Ishikawa (cell line): ENCODE measurements around the gene TBCC.

ENCODE experiments used
- FOXM1 ChIP-seq: IDR thresholded peaks from 2 replicates; pipeline ENCODE4 v1.6.1; 2012; ENCODE audit warnings: low read depth, borderline replicate concordance
- TAF1 ChIP-seq: IDR thresholded peaks from 2 replicates; pipeline ENCODE4 v1.6.1; 2012; ENCODE audit warnings: low read depth, mild to moderate bottlenecking
- TEAD4 ChIP-seq: IDR thresholded peaks from 2 replicates; pipeline ENCODE4 v1.6.1; 2012
- YY1 ChIP-seq: IDR thresholded peaks from 2 replicates; pipeline ENCODE4 v1.6.1; 2012; ENCODE audit warnings: low read depth
- TF ChIP-seq, protein P1 (sequence below): IDR thresholded peaks from 2 replicates; pipeline ENCODE4 v1.6.1; 2012; ENCODE audit warnings: low read depth, mild to moderate bottlenecking

DNA sequence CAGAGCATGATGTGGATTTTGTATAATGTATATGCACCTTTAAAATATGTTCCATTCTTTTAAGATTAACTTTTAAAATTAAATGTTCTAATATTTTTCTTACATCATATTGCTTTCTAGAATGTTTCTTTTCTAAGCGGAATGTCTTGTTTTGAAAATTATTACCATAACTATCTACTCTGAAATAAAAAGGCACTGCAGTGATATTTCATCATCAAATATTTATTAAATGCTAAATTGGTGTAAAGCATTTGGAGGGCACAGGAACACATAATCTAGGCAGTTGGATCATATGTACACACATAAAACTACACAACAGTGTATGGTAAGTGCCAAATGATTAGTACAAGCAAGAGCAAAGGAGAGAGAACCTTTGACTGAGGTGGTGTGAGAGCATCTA is 49.7 kb upstream of the TBCC start:
- TF ChIP-seq, protein P1, sequence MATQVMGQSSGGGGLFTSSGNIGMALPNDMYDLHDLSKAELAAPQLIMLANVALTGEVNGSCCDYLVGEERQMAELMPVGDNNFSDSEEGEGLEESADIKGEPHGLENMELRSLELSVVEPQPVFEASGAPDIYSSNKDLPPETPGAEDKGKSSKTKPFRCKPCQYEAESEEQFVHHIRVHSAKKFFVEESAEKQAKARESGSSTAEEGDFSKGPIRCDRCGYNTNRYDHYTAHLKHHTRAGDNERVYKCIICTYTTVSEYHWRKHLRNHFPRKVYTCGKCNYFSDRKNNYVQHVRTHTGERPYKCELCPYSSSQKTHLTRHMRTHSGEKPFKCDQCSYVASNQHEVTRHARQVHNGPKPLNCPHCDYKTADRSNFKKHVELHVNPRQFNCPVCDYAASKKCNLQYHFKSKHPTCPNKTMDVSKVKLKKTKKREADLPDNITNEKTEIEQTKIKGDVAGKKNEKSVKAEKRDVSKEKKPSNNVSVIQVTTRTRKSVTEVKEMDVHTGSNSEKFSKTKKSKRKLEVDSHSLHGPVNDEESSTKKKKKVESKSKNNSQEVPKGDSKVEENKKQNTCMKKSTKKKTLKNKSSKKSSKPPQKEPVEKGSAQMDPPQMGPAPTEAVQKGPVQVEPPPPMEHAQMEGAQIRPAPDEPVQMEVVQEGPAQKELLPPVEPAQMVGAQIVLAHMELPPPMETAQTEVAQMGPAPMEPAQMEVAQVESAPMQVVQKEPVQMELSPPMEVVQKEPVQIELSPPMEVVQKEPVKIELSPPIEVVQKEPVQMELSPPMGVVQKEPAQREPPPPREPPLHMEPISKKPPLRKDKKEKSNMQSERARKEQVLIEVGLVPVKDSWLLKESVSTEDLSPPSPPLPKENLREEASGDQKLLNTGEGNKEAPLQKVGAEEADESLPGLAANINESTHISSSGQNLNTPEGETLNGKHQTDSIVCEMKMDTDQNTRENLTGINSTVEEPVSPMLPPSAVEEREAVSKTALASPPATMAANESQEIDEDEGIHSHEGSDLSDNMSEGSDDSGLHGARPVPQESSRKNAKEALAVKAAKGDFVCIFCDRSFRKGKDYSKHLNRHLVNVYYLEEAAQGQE = no peak
- TF ChIP-seq FOXM1 (no peak), TEAD4 (no peak), TAF1 (no peak), YY1 (no peak)
